ENCODE results near the gene STXBP3.
A peak's percentile ranks its signal among the peaks of the same experiment; 100 is the strongest.

The STXBP3 gene

DNA sequence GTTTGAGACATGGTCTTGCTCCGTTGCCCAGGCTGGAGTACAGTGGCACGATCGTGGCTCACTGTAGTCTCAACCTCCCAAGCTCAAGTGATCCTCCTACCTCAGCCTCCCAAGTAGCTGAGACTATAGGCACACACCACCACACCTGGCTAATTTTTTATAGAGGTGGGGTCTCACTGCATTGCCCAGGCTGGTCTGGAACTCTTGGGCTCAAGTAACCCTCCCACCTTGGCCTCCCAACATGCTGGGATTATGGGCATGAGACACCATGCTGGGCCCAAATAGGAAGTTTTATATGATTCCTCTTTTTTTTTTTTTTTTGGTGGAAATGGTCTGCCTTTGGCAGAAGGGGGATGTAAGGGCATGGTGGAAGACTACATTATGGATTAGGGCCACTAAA is 39.8 kb upstream of the STXBP3 start:
- H3K27ac Mint-ChIP-seq, result no peak overlapping the region
- H3K27me3 Mint-ChIP-seq (ENCODE audit: low read depth), result no peaks in the 10 kb centered on the region
- H3K4me3 Mint-ChIP-seq, result no peak overlapping the region
- no peaks in the 10 kb centered on the region for H3K4me1 Mint-ChIP-seq
- TF ChIP-seq, protein P1, sequence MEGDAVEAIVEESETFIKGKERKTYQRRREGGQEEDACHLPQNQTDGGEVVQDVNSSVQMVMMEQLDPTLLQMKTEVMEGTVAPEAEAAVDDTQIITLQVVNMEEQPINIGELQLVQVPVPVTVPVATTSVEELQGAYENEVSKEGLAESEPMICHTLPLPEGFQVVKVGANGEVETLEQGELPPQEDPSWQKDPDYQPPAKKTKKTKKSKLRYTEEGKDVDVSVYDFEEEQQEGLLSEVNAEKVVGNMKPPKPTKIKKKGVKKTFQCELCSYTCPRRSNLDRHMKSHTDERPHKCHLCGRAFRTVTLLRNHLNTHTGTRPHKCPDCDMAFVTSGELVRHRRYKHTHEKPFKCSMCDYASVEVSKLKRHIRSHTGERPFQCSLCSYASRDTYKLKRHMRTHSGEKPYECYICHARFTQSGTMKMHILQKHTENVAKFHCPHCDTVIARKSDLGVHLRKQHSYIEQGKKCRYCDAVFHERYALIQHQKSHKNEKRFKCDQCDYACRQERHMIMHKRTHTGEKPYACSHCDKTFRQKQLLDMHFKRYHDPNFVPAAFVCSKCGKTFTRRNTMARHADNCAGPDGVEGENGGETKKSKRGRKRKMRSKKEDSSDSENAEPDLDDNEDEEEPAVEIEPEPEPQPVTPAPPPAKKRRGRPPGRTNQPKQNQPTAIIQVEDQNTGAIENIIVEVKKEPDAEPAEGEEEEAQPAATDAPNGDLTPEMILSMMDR (IDR thresholded peaks at IDR 0.05; ENCODE audit: unreplicated experiment in 3 of 3), result no peak
- no peaks in the 10 kb centered on the region for H3K9me3 Mint-ChIP-seq
- peaks cover 7% of the 10 kb centered on the region for H3K36me3 Mint-ChIP-seq (ENCODE audit: low read depth)

DNA sequence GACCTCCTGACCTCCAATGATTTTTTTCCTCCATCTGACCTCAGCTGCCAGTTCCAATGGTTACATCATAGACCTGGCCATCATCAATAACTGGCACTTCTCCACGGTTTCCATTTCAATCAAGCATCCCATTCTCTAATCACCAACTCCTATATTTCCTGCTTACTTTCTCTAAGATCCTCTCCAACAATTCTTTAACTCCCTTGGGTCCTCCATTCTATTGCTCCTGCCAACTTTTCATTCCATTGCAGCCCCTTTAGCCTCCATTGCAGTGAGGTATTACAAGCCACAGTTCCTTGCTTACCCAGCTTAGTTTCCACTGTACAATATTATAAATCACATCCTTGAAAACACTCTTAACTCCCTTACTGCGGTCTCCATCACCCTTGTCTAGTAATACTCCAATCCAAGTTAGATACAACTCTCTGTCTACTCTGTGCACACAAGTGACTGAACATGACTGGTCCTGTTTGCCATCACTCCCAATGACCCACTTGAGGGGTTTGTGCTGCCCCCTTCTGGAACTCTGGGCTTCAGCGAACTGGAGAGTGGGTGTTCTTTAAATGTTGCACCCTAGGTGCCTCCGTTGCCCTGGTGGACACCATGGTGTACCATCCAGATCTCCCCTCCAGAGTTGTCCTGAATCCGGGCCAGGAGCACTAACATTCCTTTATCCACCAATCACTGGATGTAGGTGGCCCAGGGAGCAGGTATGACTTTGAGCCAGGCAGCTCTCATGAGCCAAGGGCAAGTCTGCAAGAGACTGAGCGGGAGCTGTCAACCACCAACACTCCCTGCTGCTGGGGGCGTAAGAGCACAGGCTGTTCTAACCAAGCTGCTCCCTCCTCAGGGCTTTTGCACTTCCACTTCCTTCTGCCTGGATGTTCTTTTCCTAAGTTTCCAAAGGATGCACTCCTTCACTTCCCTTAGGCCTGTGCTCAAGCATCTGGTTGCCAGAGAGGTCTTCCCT is 37.5 kb upstream of the STXBP3 start:
- Mint-ChIP-seq H3K9me3 (no peaks in the 10 kb centered on the region), H3K36me3 (ENCODE audit: low read depth) (no peaks in the 10 kb centered on the region), H3K27me3 (ENCODE audit: low read depth) (no peaks in the 10 kb centered on the region), H3K4me1 (no peaks in the 10 kb centered on the region), H3K4me3 (no peak overlapping the region), H3K27ac (no peak overlapping the region)
- TF ChIP-seq, protein P1 (IDR thresholded peaks at IDR 0.05; ENCODE audit: unreplicated experiment in 3 of 3), result no peak

DNA sequence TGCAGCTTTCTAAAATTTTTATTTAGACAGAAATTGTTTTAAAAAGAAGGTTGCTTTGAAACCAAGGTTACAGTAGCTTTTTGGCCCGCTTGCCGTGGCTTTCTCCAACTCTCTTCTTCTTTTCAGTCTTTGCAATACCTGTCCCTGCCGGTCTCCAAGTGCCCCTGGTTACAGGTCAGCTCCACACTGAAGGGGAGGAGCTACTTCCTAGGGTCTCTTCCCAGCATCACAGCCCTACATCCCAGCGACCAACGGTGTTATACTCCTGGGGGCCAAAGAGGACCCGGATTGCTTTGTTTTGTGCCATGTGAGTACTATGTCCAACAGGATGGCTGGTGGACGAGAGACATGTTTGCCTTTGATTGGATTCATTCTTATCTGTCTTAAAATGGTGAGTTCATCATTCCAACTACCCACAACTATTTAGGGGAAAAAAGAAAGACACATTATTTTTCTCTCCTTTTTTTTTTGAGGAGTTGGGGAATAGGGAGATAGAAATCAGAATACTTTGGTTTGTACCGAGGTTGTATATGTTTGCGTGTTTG is 33.8 kb upstream of the STXBP3 start, which contains the start of gene FNDC7:
TSS of gene FNDC7 (plus strand) at position 303 of the 545 bp plus-strand sequence. CDS start at position 329, 26 bp downstream.
- Mint-ChIP-seq H3K9me3 (no peaks in the 10 kb centered on the region), H3K4me1 (peaks cover 13% of the 10 kb centered on the region), H3K27ac (no peak within 1 kb of the TSS), H3K4me3 (no peak within 1 kb of the TSS), H3K27me3 (ENCODE audit: low read depth) (no peaks in the 10 kb centered on the region), H3K36me3 (ENCODE audit: low read depth) (no peaks in the 10 kb centered on the region)
- TF ChIP-seq, protein P1 (IDR thresholded peaks at IDR 0.05; ENCODE audit: unreplicated experiment in 3 of 3), result no peak

DNA sequence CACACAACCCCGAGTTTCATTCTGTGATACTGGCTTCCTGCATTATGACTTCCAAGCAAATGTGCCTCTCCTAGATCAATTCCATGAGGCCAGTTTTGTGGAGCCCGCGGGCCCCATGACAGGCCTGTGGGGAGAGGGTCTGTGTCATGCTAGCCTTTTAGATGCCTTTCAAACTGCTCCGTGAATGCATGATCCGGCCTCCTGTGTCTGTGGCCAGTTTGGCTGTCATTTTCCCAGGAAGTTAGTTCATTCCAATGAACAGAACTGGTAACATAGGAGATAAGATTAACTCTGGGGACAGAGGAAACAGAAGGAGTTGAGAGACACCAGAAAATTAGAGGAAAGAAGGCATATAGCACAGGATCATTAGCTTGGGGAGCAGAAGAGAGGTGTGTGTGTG is 30.5 kb upstream of the STXBP3 start:
- Mint-ChIP-seq H3K9me3 (no peaks in the 10 kb centered on the region), H3K4me1 (peaks cover 27% of the 10 kb centered on the region), H3K36me3 (ENCODE audit: low read depth) (no peaks in the 10 kb centered on the region), H3K4me3 (no peak overlapping the region), H3K27me3 (ENCODE audit: low read depth) (peaks cover 5% of the 10 kb centered on the region), H3K27ac (peak overlapping the region in 1 of 3 experiments; percentile 1)
- TF ChIP-seq, protein P1 (IDR thresholded peaks at IDR 0.05; ENCODE audit: unreplicated experiment in 3 of 3), result no peak

DNA sequence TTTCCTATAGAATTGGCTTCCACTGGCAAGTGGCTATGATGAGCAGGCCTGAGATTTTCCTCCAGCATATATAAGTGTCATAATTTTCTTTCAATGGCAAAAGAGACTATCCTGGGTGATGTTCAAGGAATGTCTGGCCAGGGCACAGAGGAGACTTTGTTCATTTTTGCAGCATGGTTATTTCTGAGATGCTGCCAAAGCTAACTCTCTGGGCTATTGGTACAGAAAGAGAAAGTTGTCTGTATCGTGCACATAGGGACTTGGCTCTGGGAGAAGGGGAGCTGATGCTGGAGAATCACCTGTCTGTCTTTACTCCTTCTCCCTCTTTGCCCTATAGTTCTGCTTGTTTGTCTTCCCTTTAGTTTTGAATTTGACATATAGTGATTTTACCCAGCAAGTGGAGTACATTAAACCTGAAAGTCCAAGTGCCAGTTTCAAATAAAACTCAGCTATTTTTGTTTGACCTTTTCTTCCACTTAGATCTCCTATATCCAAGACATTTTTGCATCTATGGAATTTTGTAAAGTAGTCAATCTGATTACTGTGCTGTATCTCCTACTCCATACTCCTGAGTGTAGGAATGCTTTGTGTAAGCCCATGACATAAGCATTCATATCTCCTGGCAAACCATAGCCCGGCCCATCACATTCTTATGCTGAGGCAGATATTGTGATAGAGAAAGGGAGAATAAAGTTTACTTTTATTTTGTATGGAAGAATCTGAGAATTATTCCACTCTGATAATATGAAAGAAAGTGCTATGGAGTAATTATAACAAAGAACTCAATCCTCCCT is 29.8 kb upstream of the STXBP3 start:
- Mint-ChIP-seq H3K27ac (no peak overlapping the region), H3K4me1 (peaks cover 27% of the 10 kb centered on the region), H3K9me3 (no peaks in the 10 kb centered on the region), H3K27me3 (ENCODE audit: low read depth) (peaks cover 5% of the 10 kb centered on the region), H3K4me3 (no peak overlapping the region), H3K36me3 (ENCODE audit: low read depth) (no peaks in the 10 kb centered on the region)
- TF ChIP-seq, protein P1 (IDR thresholded peaks at IDR 0.05; ENCODE audit: unreplicated experiment in 3 of 3), result no peak

Measured in nephron (organoid).